PC-3 (cell line): ENCODE measurements around the gene A4GNT. TPM values are rescaled to one million over a fixed set of nuclear protein-coding genes. Genes with fewer than 3 reads are reported as not detected.

Experiments
- ATAC-seq: fragments of 200-7000 bp; cut with Tn5 transposase; 2 replicates; pipeline ENCODE4 v1.9.1; 2020; ENCODE audit warnings: mild to moderate bottlenecking, moderate library complexity
- BruUV-seq: library from RNA; stranded (reverse); fragments of 400-500 nt; replicated peaks from 2 replicates; lab custom pipeline; 2021; lab: Mats Ljungman, UMichigan
- CTCF ChIA-PET: fragments of 300-600 bp; sonication (Branson Sonifier 250); formaldehyde crosslinking; loops from one replicate; lab custom pipeline; 2022; ENCODE audit warnings: antibody characterized with exemption; lab: Charles Lee
- POLR2A ChIA-PET: fragments of 300-600 bp; sonication (Branson Sonifier 250); formaldehyde crosslinking; loops from one replicate; lab custom pipeline; 2022; ENCODE audit warnings: antibody characterized with exemption; ENCODE audit not compliant: unreplicated experiment; lab: Charles Lee
- DNase-seq: peaks from one replicate; pipeline ENCODE4 v3.0.0-alpha.2; 2015
- H2AFZ ChIP-seq: fragments of 300-600 bp; sonication (generic); 2 replicates; pipeline ENCODE4 v1.6.0; 2016; ENCODE audit warnings: antibody characterized with exemption, low read length
- H3F3A ChIP-seq: fragments of 300-600 bp; sonication (generic); one replicate; pipeline ENCODE4 v1.6.0; 2017; ENCODE audit warnings: antibody characterized with exemption, low read length, control low read depth, mild to moderate bottlenecking; ENCODE audit not compliant: unreplicated experiment
- H3K27ac ChIP-seq: fragments of 300-600 bp; sonication (generic); 2 replicates; pipeline ENCODE4 v1.5.1; 2016; ENCODE audit warnings: mild to moderate bottlenecking, low read length
- H3K27me3 ChIP-seq: fragments of 300-600 bp; sonication (generic); 2 replicates; pipeline ENCODE4 v1.6.1; 2016; ENCODE audit warnings: low read length, mixed read lengths
- H3K36me3 ChIP-seq: fragments of 300-600 bp; sonication (generic); 2 replicates; pipeline ENCODE4 v1.6.1; 2016; ENCODE audit warnings: low read depth, mixed run types, low read length, mixed read lengths
- H3K4me1 ChIP-seq: fragments of 300-600 bp; sonication (generic); 2 replicates; pipeline ENCODE4 v1.5.1; 2016; ENCODE audit warnings: low read length; ENCODE audit not compliant: insufficient read depth
- H3K4me2 ChIP-seq: fragments of 300-600 bp; sonication (generic); 2 replicates; pipeline ENCODE4 v1.6.0; 2016; ENCODE audit warnings: low read length
- H3K4me3 ChIP-seq: fragments of 300-600 bp; sonication (generic); 2 replicates; pipeline ENCODE4 v1.5.1; 2016; ENCODE audit warnings: mild to moderate bottlenecking, low read length, mixed read lengths
- H3K79me2 ChIP-seq: fragments of 300-600 bp; sonication (generic); 2 replicates; pipeline ENCODE4 v1.6.1; 2017; ENCODE audit warnings: low read length, mixed read lengths
- H3K9ac ChIP-seq: fragments of 300-600 bp; sonication (generic); 2 replicates; pipeline ENCODE4 v1.6.0; 2016; ENCODE audit warnings: mild to moderate bottlenecking, low read length
- H3K9me2 ChIP-seq: fragments of 300-600 bp; sonication (generic); replicated peaks from 2 replicates; pipeline ENCODE4 v1.6.1; 2016; ENCODE audit warnings: mixed run types, low read length, mixed read lengths
- H3K9me3 ChIP-seq: fragments of 300-600 bp; sonication (generic); 2 replicates; pipeline ENCODE4 v1.6.1; 2016; ENCODE audit warnings: low read length, mixed read lengths
- H4K20me1 ChIP-seq: fragments of 300-600 bp; sonication (generic); 2 replicates; pipeline ENCODE4 v1.6.1; 2016; ENCODE audit warnings: low read length, mixed read lengths
- EZH2 ChIP-seq: fragments of 300-600 bp; sonication (generic); IDR thresholded peaks from one replicate; pipeline ENCODE4 v1.6.1; 2017; ENCODE audit warnings: antibody characterized with exemption, mild to moderate bottlenecking, low read length; ENCODE audit not compliant: unreplicated experiment
- EZH2phosphoT487 ChIP-seq: fragments of 300-600 bp; sonication (generic); IDR thresholded peaks from 2 replicates; pipeline ENCODE4 v1.6.1; 2018; ENCODE audit warnings: mild to moderate bottlenecking, antibody characterized with exemption, low read length, borderline replicate concordance
- intact Hi-C: fragments of 100-400 bp; cut with micrococcal nuclease; formaldehyde crosslinking; loops from 2 replicates; pipeline ENCODE4 v1.9.0; 2023
- total RNA-seq: library from RNA; depleted of rRNA; stranded (reverse); fragments of >200 nt; gene quantifications from 2 replicates; pipeline ENCODE4 v1.2.3, GENCODE V29; 2014
- TF ChIP-seq, protein P1 (sequence below): fragments of 300-600 bp; sonication (generic); conservative IDR thresholded peaks from 2 replicates; pipeline ENCODE4 v1.5.1; 2017; ENCODE audit warnings: antibody characterized with exemption, low read depth, mild to moderate bottlenecking, low read length

The A4GNT gene
- total RNA-seq, 1 experiment from 2014 or later, result not detected

GRCh38 chr3:138099417-138099816, 32.8 kb downstream of the A4GNT start:
- CTCF ChIA-PET, result no interaction called here
- TF ChIP-seq, protein P1, sequence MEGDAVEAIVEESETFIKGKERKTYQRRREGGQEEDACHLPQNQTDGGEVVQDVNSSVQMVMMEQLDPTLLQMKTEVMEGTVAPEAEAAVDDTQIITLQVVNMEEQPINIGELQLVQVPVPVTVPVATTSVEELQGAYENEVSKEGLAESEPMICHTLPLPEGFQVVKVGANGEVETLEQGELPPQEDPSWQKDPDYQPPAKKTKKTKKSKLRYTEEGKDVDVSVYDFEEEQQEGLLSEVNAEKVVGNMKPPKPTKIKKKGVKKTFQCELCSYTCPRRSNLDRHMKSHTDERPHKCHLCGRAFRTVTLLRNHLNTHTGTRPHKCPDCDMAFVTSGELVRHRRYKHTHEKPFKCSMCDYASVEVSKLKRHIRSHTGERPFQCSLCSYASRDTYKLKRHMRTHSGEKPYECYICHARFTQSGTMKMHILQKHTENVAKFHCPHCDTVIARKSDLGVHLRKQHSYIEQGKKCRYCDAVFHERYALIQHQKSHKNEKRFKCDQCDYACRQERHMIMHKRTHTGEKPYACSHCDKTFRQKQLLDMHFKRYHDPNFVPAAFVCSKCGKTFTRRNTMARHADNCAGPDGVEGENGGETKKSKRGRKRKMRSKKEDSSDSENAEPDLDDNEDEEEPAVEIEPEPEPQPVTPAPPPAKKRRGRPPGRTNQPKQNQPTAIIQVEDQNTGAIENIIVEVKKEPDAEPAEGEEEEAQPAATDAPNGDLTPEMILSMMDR, result no peak
- TF ChIP-seq EZH2 (no peak), EZH2phosphoT487 (no peak)
- no peak for ATAC-seq
- Histone ChIP-seq H3K9ac (no peak overlapping the region), H2AFZ (no peak overlapping the region), H3K79me2 (no peaks in the 10 kb centered on the region), H3K4me2 (no peak overlapping the region), H3K36me3 (no peaks in the 10 kb centered on the region), H3K4me3 (no peak overlapping the region), H3K27ac (no peak overlapping the region), H4K20me1 (no peaks in the 10 kb centered on the region), H3F3A (no peaks in the 10 kb centered on the region), H3K9me2 (no peaks in the 10 kb centered on the region), H3K9me3 (no peaks in the 10 kb centered on the region), H3K27me3 (no peaks in the 10 kb centered on the region), H3K4me1 (peaks cover 4% of the 10 kb centered on the region; the same call in 1 of the 2 replicates)
- intact Hi-C loops, result no loop called here
- POLR2A ChIA-PET, result no interaction called here
- no peak for DNase-seq
- no TSS peak for BruUV-seq

- Histone ChIP-seq H3K4me1 (peaks cover 5% of the 10 kb centered on the region; the same call in 1 of the 2 replicates), H3K9me2 (no peaks in the 10 kb centered on the region), H3K79me2 (no peaks in the 10 kb centered on the region), H3K4me3 (no peak overlapping the region), H3K9me3 (no peaks in the 10 kb centered on the region), H4K20me1 (no peaks in the 10 kb centered on the region), H3K9ac (no peak overlapping the region), H3F3A (no peaks in the 10 kb centered on the region), H3K27me3 (no peaks in the 10 kb centered on the region), H3K4me2 (peak overlapping the region; percentile 39; the same call in 1 of the 2 replicates), H2AFZ (0 out of 2 replicates have a peak overlapping the region, but pooled peaks have one; percentile 45), H3K27ac (no peak overlapping the region), H3K36me3 (no peaks in the 10 kb centered on the region)
- TF ChIP-seq, protein P1, result peak; percentile 62
- TF ChIP-seq EZH2, result no peak
- ChIA-PET POLR2A (no interaction called here), CTCF (no interaction called here)
- intact Hi-C loops, result no loop called here
- peak; percentile 33 for DNase-seq
- no TSS peak for BruUV-seq
- ATAC-seq, result peak; percentile 50; the same call in 1 of the 2 replicates
Observed at GRCh38 chr3:138097192-138098172, 34.7 kb downstream of the A4GNT start.

- Histone ChIP-seq H3F3A (no peaks in the 10 kb centered on the region), H4K20me1 (no peaks in the 10 kb centered on the region), H3K9me2 (no peaks in the 10 kb centered on the region), H2AFZ (no peak overlapping the region), H3K4me2 (no peak overlapping the region), H3K4me3 (no peak overlapping the region), H3K9ac (no peak overlapping the region), H3K27me3 (no peaks in the 10 kb centered on the region), H3K36me3 (no peaks in the 10 kb centered on the region), H3K79me2 (no peaks in the 10 kb centered on the region), H3K27ac (no peak overlapping the region), H3K9me3 (no peaks in the 10 kb centered on the region), H3K4me1 (peaks cover 23% of the 10 kb centered on the region)
- ATAC-seq, result no peak
- DNase-seq, result no peak
- TF ChIP-seq, protein P1, result no peak
- TF ChIP-seq EZH2, result no peak
- no peak for TF ChIP-seq EZH2phosphoT487
- ChIA-PET CTCF (no interaction called here), POLR2A (no interaction called here)
- intact Hi-C loops, result no loop called here
- BruUV-seq, result no TSS peak
Observed at GRCh38 chr3:138093721-138094120, 38.5 kb downstream of the A4GNT start.
